DMS153 treated with DMSO at 0.1 percent for 48 hours (cell line): ENCODE results near the gene WNT11.

Source experiments
- DNase-seq: peaks from one replicate; lab custom pipeline; 2025; ENCODE audit not compliant: unreplicated experiment; lab: John Stamatoyannopoulos, UW

Gene WNT11

DNA sequence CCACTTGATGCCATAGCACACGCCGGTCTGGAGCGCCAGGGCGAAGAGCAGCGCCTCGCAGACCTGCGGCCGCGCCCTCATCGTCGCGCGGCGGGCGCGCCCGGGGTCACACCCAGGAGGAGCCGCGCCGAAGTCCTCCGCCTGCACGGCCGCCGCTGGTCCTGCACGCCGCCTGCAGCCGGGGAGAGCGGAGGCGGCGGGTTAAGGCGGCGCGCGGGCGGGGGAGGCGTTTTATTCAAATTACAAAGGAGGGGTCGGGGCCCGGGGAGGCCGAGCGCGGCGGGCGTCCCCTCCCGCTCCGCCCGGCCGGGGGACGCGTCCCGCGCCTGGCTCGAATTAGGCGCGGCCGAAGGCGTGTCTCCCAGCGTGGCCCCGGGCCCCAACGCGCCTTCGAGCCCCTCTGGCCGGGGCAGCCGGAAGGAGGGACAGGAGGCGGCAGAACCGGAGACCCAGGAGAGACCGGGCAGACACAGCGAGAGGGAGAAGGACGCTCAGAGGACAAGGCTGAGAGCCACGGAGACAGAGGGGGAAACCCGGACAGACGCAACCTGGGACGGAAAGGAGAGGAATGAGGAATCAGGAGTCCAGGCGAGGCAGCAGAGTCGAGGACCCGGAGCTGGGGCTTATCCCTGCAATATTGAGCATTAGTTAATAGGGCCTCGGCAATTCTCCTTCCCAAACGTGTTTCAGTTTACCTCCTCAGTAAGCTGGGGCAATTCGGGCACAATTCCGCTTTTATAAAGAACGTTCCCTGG is at the start of gene WNT11:
TSS of gene WNT11 (minus strand) at position 176 of the 755 bp plus-strand sequence. CDS start at position 81, 95 bp downstream.
- DNase-seq: peak; percentile 24

GRCh38 chr11:76253416-76253815 is 47.1 kb upstream of the WNT11 start:
- DNase-seq: no peak

DNA sequence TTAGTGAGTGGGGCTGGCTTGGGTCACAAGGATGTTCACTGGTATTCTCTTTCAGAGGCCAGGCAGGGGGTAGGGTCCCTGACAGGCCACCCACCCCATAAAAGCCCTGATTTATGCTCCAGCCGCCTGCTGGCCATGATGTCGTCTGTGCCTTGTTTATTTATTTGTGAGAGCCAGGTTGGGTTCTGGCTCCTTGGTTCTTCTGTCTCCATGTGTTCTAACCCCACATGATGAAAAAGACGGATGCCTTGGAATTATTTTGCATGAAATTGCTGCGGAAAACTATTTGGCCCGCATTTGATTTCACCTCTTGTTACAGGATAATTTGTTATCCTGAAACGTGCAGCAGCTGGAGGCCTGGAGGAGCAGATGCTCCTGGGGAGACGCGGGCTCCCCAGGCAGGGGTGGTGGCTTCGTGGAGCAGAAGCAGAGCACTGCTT is 46.3 kb upstream of the WNT11 start:
- DNase-seq: no peak

DNA sequence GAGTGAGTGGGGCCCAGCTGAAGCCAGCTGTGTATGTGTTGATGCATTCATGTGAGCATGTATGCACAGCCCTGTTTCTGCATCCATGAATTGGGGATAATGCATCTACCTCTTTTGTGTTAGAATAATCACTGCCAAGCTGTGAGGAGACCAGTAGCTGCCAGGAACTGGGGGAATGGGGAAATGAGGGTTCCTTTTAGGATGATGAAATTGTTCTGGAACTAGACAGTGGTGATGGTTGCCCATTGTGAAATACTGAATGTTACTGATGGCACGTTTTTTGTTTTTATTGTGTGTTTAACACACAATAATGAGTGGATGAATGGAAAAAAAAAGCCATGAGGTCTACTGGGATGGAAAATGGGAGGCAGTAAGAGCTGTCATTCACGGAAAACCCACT is 45.3 kb upstream of the WNT11 start:
- no peak for DNase-seq

GRCh38 chr11:76251226-76251575 is 44.9 kb upstream of the WNT11 start:
- no peak for DNase-seq

GRCh38 chr11:76250520-76251225 is 44.4 kb upstream of the WNT11 start:
- DNase-seq: no peak

DNA sequence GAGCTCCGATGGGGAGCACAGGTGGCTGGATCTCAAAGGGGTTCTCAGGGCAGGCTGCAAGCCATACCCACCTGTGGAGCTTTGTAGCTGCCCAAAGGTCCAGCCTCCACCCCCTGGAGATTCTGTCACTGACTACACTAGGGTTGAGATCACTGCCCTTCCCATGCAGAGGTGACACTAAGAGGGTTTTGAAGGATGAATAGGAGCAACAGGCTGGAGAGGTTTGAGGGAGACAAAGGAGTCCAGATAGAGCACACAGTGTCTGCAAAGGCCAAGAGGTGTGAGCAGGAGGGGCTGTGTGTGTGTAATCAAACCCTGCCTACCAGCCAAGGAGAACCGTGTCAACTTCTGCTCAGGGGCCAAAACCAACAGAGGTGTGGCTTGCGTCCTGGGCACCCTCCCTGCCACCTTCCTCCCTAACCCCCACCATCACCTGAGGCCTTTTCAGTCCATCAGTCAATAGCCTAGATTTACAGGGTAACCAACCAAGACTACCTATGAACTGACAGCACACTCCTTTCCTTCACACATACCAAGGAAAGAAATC is 43.0 kb upstream of the WNT11 start:
- no peak for DNase-seq

DNA sequence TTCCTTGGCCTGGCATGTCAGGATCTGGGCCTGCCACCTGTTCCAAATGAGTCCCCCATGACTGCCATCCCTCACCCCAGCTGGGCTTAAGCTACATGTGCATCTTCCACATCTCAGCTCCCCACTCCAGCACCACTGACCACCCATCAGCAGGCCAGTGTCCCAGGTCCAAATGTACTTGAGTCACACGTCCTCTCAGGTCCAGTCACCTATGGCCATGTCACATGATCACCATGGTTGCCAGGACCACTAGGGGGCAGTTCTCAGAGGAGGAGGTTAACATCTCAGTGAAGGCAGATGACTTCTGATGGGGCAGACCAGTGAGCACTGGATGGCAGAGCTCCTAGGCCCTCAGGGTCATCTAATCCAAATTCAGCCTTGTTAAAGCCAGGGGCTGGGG is 41.9 kb upstream of the WNT11 start:
- DNase-seq: no peak

- no peak for DNase-seq
Observed at GRCh38 chr11:76247091-76247490, 40.8 kb upstream of the WNT11 start.

DNA sequence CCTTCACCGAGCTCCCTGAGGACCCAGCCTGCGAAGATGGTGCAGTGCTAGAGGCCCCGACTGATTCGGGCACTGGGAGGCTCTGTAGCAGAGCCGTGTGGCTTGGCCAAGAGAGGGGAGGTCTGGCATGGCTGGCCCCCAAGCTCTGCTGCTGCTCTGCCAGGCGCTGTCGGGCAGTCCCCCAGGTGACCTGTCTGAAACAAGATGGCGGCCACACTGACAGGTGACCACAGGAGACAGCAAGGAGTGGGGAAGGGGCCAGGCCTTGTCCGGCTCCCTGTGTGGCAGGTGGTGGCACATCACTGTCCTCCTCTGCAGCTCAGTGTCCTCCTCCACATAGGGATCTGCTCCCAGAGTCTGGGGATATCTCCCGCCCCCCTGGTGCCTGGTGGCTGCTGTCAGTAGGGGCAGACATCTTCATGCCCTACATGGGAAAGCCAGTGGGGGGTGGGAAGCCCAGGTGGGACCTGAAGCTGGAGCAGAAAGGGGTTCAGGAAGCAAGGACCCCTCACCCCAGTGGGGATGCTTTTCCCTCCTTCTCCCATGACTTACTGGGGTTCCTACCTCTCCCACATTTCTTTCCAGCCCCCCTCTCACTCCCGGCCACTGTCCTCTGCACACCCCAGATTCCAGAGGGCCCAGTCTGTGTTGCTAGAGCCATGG is 40.1 kb upstream of the WNT11 start:
- no peak for DNase-seq

DNA sequence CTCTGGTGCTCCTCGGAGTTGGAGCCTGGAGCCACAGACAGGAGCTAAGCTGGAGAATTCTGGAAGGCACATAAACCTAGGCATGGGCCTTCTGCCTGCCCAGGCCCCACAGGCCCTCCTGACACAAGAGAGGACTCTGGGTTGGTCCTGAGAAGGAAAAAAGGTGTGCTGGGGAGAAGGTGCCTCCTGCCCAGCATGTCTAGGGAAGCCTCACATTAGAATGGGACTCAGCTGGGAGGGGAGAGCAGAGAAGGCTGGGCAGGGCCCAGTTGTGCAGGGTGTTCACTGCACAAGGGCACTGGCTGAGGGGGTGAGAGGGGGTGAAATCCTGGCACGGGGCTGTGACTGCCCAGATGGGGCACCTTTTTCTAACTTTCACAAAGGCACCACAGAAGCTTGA is 39.4 kb upstream of the WNT11 start:
- no peak for DNase-seq

- DNase-seq: no peak
Observed at GRCh38 chr11:76244316-76244851, 38.1 kb upstream of the WNT11 start.

GRCh38 chr11:76243957-76244285 is 37.6 kb upstream of the WNT11 start:
- no peak for DNase-seq

DNA sequence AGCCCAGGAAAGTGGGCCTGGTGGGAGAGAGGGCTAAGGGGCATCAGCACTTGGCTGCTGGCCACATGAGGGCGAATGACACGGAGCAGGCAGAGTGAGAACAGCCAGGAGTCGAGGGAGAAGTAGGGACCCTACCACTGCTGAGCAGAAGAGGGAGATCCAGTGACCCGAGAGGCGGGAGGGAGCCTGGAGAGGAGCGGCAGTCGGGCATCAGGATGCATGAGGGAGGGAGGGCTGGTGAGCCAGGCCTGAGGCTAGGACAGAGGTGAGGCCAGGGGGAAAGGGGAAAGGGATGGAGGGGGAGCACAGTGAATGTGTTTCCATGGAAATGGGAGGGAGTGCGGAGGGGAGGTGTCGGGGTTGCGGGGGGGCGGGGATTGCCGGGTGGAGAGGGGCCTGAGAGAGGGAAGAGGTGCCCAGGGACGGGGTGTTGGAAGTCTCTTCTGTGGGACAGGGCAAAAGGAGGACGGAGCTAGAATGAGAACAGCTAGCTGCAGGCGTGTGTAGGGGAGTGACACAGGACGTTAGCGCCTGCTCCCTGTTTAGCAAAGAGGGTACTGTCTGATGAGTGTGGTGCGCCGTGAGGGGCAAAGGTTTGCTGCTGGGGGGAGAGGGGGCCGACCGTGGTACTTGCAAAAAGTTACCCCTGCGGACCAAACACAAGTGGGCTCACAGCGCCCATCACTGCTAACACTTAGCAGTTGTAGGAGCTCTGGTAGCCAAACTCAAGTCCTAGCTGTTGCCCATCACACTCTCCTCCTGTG is 37.1 kb upstream of the WNT11 start:
- no peak for DNase-seq

- DNase-seq: no peak
Observed at GRCh38 chr11:76242004-76242779, 35.9 kb upstream of the WNT11 start.

DNA sequence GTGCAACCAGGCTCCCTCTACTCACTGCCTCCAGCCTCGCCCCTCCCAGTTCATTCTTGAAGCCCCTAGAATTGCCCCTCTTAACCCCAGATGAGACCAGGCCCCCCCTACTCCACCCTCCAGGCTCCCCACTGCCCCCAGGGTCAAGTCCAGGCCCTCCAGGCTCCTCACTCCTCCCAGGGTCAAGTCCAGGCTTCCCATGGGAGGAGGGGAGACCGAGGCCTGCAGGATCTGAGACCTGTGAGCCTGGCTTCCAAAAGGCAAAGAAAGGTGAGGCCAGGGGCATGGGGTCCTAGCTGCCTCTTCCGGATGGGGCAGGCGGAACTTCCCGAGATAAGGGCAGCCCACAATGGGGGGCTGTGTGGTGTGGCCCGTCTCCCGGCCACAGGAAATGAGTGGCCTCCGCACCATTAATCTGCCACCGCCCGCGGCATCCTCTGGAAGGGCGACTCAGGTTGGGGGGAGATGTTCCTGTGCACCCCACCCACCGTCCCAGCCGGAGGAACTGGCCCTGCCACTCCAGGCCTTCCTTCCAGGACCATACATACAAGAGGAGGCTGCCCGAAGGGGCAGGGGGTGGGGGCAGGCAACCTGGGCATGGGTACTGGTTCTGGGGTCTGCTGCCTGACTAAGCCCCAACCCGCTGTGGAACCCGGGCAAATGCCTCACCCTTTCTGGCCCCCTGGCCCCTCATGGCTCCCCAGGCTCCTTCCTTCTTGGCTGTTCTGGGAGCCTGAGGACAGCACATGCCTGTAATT is 35.1 kb upstream of the WNT11 start:
- DNase-seq: no peak

DNA sequence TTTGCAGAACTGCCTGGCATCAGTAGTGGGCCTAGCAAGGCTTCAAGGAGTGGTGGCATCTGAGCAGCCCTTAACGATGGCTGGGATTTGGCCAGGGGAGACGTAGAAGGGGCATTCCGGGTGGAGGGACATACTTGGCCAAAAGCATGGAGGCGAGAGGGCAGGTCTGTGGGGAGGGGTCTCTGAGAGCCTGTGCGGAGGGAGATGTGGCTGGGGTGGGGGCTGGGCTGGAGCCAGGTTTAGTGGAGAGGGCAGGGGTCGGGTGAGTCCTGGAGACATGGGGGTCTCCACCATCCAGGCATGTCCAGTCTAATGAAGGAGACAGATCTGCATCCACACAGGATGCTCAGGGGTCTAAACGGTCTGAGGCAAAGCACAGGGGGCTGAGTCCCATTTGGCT is 34.4 kb upstream of the WNT11 start:
- DNase-seq: no peak

DNA sequence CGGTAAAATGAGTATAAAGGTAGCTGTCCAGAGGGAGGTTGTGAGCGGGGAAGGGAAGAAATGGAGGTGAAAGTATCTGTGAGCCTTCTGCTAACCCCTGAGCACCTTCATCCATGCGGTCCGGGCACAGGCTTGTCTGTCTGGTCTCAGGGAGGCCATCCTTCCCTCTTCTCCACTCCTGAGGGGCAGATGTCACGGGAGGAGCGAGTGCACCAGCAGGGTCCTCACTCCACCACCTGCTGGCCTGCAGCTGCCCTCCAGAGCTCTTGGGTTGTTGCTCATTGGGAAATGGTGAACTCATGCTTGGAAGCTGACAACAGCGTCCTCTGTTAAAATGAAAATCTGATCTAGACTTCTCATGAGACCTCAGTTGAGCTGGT is 33.8 kb upstream of the WNT11 start:
- no peak for DNase-seq

DNA sequence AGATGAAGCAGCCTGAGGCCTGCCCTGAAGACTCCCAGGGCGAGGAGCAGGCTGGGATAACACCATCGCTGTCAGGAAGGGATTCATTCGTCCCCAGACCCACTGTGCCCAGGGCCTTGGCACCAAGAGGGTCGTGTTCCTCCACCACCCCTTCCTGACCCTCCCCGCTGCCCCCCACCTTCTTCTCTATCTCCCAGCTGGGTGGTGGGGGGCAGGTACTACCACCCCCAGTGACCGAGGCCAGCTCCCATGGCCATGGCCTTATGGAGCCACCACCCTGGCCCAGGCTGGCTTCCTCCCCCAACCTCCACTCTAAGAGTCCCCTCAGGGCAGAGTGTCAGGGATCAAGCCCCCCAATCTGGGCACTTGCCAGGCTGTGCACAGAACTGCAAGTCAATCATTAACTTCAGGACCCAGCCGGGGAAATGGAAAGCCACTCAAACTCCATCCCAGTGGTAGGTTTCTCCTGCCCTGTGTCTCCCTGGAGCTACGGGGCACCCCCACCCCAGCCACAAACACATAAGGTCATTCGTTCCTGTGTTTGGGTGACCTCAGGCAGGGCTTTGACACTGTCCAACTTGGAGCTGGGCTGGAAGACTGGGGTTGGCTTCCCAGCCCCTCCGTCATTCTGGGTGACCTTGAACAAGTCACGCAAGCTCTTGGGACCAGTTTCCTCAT is 33.3 kb upstream of the WNT11 start:
- DNase-seq: no peak
